Stimulated activated CD4-positive, alpha-beta T cell treated with anti-CD3 and anti-CD28 coated beads, Interleukin-4, amount 100 ng/mL, for 48 hours (primary cell): ENCODE results near the gene UQCC2.

Source experiments
- DNase-seq, 2 donors: peaks; one replicate each; pipeline ENCODE4 v3.0.0-alpha.2; 2020; ENCODE audit warnings: low read depth in 2 of 2

Gene UQCC2

GRCh38 chr6:33707771-33708170 lies 3.7 kb downstream of the UQCC2 start:
- no peak for DNase-seq

GRCh38 chr6:33705955-33706725 lies 5.4 kb downstream of the UQCC2 start:
- DNase-seq: no peak

GRCh38 chr6:33705268-33705885 lies 6.1 kb downstream of the UQCC2 start:
- no peak for DNase-seq

GRCh38 chr6:33704215-33705066 lies 7.1 kb downstream of the UQCC2 start:
- no peak for DNase-seq

- no peak for DNase-seq
Measured at GRCh38 chr6:33702345-33702977, 9.0 kb downstream of the UQCC2 start.

GRCh38 chr6:33700391-33701050 lies 11.0 kb downstream of the UQCC2 start:
- DNase-seq: peak; percentile 58 to 71

GRCh38 chr6:33699739-33700138 lies 11.8 kb downstream of the UQCC2 start:
- no peak for DNase-seq

- no peak for DNase-seq
Measured at GRCh38 chr6:33699131-33699530, 12.4 kb downstream of the UQCC2 start.

GRCh38 chr6:33698494-33698893 lies 13.0 kb downstream of the UQCC2 start:
- no peak for DNase-seq

- no peak for DNase-seq
Measured at GRCh38 chr6:33697845-33698244, 13.7 kb downstream of the UQCC2 start.

GRCh38 chr6:33696548-33697518 lies 14.7 kb downstream of the UQCC2 start:
- no peak for DNase-seq

GRCh38 chr6:33696076-33696475 lies 15.4 kb downstream of the UQCC2 start:
- no peak for DNase-seq

- DNase-seq: no peak
Measured at GRCh38 chr6:33695451-33695887, 16.0 kb downstream of the UQCC2 start.

GRCh38 chr6:33694977-33695376 lies 16.5 kb downstream of the UQCC2 start:
- no peak for DNase-seq

- DNase-seq: peak; percentile 56 to 71
Measured at GRCh38 chr6:33694401-33694931, 17.0 kb downstream of the UQCC2 start.

- DNase-seq: no peak
Measured at GRCh38 chr6:33693186-33694105, 18.1 kb downstream of the UQCC2 start.

GRCh38 chr6:33692760-33693158 lies 18.7 kb downstream of the UQCC2 start:
- DNase-seq: peak; percentile 35 to 65

GRCh38 chr6:33692078-33692759 lies 19.3 kb downstream of the UQCC2 start:
- no peak for DNase-seq
